NCI-H1417 (cell line): ENCODE results near the gene XIRP1.
A peak's percentile ranks its signal among the peaks of the same experiment; 100 is the strongest.
"Not testable (repeated sequence)": the region's sequence is repeated elsewhere in the genome, so short reads cannot be mapped to it uniquely, and the experiment has no call there.

Experiments used
- DNase-seq, 3 experiments: peaks; one replicate each; lab custom pipeline; 2025; lab: John Stamatoyannopoulos, UW

XIRP1 gene

DNA sequence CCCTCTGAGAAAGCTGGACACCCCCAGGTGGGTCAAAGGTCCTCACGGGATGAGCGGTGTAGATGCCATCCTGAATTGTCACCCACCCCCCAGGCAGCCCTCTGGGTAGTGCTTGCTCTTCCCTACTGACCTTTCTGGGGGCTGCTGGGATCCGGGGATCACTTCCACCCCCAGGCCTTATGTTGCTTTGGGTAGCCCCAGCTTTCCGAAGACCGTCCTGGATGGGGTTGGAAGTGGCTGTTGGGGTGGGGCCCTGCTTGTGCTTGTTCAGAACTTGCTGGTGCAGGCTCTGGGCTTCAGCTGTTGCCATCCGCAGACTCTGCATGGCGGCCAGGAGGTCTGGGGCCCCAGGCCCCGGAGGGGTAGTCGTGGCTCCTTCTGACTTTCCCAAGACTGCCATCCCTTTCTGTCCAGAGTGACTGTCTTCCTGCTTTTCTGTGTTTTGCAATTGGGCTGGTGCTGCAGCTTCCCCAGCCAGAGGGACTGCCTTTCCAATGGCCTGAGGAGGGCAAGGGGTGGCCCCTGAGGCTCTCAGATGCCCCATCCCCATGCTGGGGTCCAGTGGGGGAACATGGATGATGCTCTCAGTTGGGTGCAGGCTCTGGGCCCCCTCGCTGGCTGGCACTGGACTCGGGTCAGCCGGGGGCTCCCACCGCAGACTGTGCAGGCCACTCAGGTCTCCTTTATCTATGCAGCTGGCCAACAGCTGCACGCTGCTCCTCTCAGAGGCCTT is 6.3 kb downstream of the XIRP1 start:
- DNase-seq = no peak

- DNase-seq = no peak
Measured at GRCh38 chr3:39185326-39185958, 7.0 kb downstream of the XIRP1 start.

DNA sequence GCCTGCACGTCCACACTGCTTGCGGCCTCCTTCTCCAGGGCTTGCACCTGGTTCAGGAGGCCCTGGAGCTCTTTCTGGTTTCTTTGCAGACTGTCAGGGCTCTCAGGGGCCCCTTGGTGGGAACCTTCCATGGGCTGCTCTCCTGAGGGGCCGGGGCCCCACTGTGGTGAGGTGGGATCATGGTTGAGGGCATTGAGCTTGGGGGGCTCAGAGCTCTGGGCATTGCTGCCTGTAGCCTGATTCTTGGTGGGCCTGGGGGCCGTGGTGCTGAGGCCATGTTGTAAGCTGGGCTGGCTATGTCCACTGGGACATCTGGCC is 7.5 kb downstream of the XIRP1 start:
- DNase-seq = no peak

DNA sequence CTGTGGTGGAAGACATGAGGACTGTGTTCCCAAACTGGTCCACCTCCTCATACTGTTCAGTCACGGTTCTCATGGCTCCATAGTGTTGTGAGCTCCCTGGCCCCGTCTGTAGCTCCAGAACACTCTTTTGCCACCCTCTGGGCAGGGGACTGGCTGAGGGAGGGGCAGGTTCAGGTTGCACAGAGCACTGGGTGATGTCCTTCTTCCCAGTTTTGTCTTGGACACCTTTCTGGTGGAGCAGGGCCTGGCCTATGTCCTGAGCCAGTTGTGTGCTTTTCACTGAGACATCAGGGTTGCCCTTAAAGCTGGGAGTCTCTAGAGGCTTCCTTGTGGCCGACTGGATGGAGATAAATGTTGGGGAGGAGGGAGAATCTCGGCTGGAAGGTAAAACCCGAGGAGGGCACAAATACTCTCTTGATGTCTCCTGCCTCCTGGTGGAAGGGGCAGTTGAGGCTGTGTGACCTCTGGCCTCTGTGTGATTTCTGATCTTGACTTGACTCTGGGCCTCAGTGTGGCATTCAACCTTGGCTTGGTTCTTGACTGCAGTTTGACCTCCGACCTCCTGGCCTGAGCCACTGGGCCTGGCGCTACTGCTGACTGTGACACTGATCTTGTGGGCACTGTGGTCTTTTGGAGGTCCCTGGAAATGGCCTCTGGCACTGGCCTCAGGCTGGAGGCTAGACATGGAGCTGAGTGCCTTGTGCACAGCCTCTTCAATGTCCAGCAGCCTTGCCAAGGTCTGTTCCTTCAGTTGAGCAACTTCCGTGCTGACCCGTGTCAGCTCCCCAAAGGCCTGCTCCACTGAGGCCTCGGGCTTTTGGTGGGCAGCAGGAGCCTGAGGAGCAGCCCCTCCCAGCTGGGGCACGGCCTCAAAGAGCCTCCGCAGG is 8.1 kb downstream of the XIRP1 start:
- DNase-seq = no peak

- DNase-seq = no peak
Measured at GRCh38 chr3:39183211-39184080, 8.9 kb downstream of the XIRP1 start.

DNA sequence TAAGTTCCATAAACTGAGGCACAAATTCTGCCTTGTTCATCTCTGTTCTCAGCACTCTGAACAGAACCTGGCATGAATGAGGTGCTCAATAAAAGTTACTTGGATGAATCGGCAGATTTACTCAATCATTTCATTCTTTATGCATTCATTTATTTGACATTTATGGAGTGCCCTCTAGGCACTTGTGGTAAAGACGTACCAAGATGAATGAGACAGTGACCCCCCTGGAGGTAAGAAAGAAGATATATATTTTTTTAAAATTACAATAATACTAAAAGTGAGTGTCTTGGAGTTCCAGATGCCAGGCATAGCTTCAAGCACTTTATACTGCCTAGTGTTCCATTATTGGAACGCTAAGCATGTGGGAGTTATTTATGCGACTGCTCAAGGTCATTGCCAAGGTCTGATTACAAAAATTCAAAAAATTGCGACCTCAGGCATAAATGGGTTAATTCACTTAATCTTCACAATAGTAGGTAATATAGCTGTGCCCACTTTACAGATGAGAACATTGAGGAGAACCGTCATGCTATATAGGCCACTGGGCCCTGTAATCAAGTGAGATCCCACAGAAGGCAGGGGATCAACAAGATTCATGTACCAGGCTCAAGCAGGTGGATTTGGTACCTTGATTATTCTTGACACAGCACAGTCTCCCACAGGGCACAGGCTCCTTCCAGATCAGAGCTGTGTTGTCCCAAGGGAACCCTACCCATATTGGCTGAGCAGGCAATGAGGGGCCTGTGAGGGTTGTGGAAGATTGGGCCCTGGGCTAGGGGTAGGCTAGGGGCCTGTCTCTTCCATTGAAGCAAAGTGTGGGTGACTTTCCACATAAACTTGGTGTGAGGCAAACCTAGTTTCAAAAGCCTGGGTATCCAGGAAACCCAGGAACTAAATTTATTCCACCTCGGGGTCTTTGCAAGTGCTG is 10.7 kb downstream of the XIRP1 start:
- DNase-seq = no peak

DNA sequence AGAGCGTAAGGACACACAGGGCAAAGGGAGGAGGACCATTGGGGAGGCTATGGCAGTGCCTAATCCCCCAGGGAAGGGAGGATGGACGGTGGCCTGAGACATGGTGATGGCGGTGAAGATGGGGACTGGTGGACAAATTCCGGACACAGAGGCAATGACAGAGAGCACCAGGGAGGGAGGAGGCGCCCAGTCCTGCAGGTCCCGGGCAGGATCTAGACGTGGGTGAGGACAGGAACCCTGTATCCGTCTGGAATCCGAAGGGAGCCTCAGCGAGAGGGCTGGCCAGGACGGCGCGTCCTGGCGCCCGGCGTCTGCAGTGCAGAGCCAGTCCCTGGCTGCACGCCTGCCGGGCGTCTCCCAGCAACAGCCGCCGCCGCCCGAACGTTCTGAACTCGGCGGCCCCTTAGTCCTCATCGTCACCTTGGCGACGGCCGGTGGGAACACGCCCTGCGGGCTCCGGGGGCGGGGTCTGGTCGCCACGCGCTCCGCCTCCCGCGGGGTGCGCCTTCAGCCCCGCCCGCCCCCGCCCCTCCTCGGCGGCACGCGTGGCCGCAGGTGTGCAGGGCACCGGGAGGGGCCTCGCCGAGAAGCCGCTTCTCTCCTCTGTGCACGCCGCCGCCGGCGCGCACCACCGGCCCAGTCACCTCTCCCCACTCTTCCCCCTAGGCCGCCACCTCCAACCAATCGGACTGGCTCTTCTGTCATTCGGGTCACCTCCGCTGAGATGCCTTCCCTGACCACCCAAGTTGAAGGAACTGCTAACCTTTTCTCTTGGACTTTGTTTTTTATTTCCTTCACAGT is 11.6 kb downstream of the XIRP1 start:
- peak; percentile 91 to 94 (median 92) for DNase-seq

- no peak for DNase-seq
Measured at GRCh38 chr3:39180183-39180545, 12.2 kb downstream of the XIRP1 start.

DNA sequence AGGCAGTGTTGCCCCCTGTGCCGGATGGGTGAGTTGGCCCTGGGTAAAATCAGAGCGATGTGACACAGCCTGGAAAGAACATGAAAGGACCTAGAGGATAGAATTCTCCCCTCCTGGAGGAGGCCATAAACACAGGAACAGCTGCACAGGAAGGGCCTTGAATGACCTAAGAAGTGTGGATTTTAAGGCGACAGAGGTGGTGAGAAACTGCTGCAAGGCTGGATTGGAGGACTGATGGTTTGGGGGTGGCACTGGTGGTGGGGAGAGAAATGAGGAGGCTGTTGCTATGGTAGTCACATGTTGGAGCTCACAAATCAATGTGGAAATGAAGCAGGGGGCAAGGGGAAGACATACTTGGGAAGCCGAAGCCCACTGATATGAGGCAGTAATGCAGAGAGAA is 13.8 kb downstream of the XIRP1 start:
- peak in 1 of 3 experiments; percentile 12 for DNase-seq

DNA sequence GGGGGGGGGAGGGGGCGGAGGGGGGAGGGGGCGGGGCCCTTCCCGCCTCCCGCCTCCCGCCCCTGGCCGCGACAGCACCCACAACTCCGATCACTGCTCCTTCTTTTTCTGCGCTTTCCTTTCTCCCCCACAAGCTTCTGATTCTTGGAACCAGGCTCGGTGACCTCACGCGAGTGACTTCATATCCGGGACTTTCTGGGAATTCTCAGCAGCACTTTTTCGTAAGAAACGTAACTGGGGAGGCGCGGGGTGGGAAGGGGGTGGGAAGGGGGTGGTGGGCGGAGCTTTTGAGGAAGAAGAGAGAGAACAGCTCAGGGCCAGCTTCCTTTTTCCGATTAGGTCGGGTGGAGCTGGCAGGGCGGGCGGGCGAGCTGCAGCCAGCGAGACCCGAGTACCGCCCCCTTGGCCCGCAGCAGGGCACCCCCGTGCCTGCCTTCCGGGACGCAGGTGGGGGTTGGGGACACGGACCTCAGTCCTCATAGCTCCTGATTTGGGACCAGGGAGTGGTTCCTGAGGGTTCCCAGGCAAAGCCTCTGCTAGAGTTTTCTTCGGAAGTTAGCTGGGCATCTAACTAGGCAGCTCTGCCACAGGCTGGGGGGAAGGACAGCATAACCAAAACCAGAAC is 14.6 kb downstream of the XIRP1 start:
- DNase-seq = peak in 2 of 3 experiments; percentile 49 to 71

DNA sequence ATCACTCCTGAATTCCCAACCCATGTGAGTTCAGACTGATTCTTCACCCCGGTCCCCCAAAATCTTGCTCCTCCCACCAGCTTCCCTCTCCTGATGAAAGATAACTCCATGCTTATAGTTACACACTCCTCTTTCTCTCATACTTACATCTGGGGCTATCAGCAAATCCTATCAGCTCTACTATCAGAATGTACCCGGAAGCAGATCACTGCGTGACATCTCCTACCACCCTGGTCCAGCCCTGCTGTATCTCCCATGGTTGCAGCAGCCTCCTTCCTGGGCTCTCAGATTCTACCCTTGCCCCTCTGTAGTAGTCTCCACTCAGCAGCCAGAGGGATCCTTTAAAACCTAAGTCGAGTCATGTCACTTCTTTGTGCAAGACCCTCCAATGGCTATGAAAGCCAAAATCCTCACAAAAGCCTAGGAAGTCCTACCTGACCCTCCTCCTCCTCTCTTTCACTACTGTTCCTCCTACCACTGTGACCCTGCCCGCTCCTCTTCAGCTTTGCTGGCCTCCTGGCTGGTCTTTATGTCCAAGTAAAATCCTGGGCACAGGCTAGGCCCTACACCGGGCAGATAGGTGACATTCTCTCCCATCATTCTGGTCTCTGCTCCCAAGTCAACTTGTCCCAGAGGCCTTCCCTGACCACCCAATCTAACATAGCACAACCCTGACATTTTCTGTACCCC is 16.2 kb downstream of the XIRP1 start:
- no peak for DNase-seq

DNA sequence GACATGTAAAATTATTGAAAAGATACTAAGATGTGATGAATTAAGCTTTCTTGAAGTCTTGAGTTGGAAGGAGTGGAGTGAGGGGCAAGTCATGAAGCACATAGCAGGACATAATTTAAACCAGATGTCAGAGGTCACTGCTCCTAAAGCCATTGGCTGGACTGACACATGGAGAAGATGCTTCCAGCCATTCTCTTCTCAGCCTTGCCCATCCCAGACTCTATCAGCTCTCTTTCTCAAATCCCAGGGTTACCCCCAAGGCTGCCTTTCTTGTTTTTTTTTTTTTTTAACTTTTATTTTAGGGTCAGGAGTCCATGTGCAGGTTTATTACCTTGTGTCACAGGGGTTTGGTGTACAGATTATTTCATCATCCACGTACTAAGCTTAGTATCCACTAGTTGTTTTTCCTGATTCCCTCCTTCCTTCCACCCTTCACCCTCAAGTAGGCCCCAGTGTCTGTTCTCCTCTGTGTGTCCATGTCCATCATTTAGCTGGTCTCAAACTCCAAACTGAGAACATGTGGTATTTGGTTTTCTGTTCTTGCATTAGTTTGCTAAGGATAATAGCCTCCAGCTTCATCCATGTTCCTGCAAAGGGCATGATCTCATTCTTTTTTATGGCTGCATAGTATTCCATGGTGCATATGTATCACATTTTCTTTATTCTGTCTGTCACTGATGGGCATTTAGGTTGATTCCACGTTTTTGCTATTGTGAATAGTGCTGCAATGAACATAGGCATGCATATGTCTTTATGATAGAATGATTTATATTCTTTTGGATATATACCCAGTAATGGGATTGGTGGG is 18.9 kb downstream of the XIRP1 start:
- no peak for DNase-seq

DNA sequence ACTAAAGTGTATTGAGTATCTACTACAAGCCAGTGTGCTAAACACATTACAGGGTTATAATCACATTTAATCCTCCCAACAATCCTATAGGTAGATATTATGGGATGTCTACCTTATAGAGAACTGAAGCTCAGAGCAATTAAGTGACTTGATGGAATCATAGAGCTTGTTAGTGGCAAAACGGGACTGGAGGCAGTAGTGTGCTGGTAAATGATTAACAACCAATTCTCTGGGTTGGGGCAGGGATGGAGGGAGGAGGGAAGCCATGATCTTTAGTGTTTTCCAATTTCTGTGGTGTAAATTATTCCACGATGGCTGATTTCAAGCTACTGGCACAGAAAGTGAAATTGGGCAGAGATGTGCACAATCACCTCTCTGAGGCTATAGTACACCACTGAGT is 20.5 kb downstream of the XIRP1 start:
- no peak for DNase-seq

GRCh38 chr3:39170877-39171276 is 21.5 kb downstream of the XIRP1 start:
- DNase-seq = not testable (repeated sequence)

DNA sequence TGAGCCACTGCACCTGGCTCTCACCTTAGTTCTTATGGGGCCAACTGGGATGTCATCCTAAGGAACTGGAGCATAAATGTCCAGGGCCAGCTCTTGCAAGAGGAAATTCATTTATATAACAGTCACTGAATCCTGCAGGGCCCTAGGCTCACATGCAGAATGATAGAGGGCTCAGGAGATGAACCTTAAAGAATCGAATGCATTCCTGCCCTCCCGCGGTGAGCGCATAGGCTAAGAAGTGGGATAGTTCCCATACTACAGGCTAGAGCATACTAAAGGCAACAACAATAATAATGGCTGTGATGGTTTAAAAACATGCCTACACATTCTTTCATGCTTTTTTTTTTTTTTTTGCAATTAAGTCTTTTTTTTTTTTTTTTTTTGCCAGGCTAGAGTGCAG is 21.9 kb downstream of the XIRP1 start:
- no peak for DNase-seq

DNA sequence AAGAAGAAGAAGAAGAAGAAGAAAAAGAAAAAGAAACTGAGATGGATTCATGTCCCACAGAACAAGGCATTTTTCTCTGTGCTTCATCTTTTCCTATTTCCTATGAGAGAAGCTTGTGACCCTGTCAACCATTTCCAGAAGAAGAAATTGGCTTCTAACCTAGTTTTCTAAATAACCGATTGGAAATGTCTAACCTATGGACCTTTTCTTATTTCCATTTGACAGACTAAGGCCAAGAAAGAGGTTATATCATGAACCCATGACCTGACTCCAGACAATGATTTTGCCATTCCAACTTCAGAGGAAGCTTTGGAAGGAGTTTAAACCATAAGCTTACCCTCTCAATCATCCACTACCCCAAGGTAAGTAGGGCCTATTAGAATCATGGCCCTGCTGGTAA is 22.7 kb downstream of the XIRP1 start:
- DNase-seq = no peak

- DNase-seq = no peak
Measured at GRCh38 chr3:39168156-39168780, 24.1 kb downstream of the XIRP1 start.
